ENCODE results near the gene LEKR1.
"Not testable (repeated sequence)": the region's sequence is repeated elsewhere in the genome, so short reads cannot be mapped to it uniquely, and the experiment has no call there.

The LEKR1 gene

DNA sequence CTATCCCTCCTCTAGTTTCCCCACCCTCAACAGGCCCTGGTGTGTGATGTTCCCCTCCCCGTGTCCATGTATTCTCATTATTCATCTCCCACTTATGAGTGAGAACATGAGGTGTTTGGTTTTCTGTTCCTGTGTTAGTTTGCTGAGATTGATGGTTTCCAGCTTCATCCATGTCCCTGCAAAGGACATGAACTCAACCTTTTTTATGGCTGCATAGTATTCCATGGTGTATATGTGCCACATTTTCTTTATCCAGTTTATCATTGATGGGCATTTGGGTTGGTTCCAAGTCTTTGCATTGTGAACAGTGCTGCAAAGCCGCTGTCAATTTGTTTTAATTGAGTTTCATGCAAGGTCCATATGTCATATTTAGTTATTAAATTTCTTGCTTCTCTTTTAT lies 88.1 kb downstream of the LEKR1 start:
- H3K4me3 ChIP-seq (ENCODE audit: low read depth, low read length); H3K9me3 ChIP-seq (ENCODE audit: control insufficient read depth, insufficient read depth, low read depth, low read length); POLR2A ChIA-PET; H3K4me1 ChIP-seq (ENCODE audit: control insufficient read depth, insufficient read depth, low read length); H3K27ac ChIP-seq (ENCODE audit: extremely low read depth, low read depth, low read length); H3K36me3 ChIP-seq (ENCODE audit: control insufficient read depth in 2 of 2, insufficient read depth in 1 of 2, low read length in 2 of 2); CTCF ChIA-PET: not testable (repeated sequence)
- TF ChIP-seq, protein P1, sequence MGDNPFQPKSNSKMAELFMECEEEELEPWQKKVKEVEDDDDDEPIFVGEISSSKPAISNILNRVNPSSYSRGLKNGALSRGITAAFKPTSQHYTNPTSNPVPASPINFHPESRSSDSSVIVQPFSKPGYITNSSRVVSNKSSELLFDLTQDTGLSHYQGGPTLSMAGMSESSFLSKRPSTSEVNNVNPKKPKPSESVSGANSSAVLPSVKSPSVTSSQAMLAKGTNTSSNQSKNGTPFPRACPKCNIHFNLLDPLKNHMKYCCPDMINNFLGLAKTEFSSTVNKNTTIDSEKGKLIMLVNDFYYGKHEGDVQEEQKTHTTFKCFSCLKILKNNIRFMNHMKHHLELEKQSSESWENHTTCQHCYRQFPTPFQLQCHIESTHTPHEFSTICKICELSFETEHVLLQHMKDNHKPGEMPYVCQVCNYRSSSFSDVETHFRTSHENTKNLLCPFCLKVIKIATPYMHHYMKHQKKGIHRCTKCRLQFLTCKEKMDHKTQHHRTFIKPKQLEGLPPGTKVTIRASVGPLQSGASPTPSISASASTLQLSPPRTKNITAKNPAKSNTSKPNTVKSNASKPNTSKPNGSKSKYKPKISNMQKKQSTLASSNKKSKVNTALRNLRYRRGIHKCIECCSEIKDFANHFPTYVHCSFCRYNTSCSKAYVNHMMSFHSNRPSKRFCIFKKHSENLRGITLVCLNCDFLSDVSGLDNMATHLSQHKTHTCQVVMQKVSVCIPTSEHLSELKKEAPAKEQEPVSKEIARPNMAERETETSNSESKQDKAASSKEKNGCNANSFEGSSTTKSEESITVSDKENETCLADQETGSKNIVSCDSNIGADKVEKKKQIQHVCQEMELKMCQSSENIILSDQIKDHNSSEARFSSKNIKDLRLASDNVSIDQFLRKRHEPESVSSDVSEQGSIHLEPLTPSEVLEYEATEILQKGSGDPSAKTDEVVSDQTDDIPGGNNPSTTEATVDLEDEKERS (tag by site-specific recombination; IDR thresholded peaks at IDR 0.05): 0 out of 2 replicates have a peak, but pooled peaks have one; percentile 19
- peak; percentile 73 for TF ChIP-seq ZNF146 (tag by site-specific recombination; IDR thresholded peaks at IDR 0.05)
- TF ChIP-seq, protein P2, sequence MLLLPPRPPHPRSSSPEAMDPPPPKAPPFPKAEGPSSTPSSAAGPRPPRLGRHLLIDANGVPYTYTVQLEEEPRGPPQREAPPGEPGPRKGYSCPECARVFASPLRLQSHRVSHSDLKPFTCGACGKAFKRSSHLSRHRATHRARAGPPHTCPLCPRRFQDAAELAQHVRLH (tag by site-specific recombination; IDR thresholded peaks at IDR 0.05): peak; percentile 79; the same call in 1 of the 2 replicates

DNA sequence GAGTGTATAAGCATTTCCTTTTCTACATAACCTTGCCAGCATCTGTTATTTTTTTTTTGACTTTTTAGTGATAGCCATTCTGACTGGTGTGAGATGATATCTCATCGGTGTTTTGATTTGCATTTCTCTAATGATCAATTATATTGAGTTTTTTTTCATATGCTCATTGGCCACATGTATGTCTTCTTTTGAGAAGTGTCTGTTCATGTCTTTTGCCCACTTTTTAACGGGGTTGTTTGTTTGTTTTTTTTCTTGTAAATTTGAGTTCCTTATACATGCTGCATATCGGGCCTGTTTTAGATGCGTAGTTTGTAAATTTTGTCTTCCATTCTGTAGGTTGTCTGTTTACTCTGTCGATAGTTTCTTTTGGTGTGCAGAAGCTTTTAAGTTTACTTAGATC lies 89.2 kb downstream of the LEKR1 start:
- ChIA-PET POLR2A (no interaction called here), CTCF (no interaction called here)
- no peaks in the 10 kb centered on the region for H3K36me3 ChIP-seq (ENCODE audit: control insufficient read depth in 2 of 2, insufficient read depth in 1 of 2, low read length in 2 of 2)
- H3K9me3 ChIP-seq (ENCODE audit: control insufficient read depth, insufficient read depth, low read depth, low read length): no peaks in the 10 kb centered on the region
- no peak for TF ChIP-seq ZNF658 (tag by site-specific recombination; IDR thresholded peaks at IDR 0.05)
- no peak for TF ChIP-seq ZNF239 (tag by site-specific recombination; IDR thresholded peaks at IDR 0.05)
- no peak for TF ChIP-seq ZNF626 (tag by site-specific recombination; IDR thresholded peaks at IDR 0.05)
- TF ChIP-seq ZNF184 (tag by site-specific recombination; IDR thresholded peaks at IDR 0.05): no peak
- no peak for TF ChIP-seq ZNF830 (tag by site-specific recombination; IDR thresholded peaks at IDR 0.05; ENCODE audit: low read depth)
- TF ChIP-seq HOXD13 (CRISPR knock-in tag; IDR thresholded peaks at IDR 0.05; ENCODE audit: borderline replicate concordance): no peak
- TF ChIP-seq, protein P3, sequence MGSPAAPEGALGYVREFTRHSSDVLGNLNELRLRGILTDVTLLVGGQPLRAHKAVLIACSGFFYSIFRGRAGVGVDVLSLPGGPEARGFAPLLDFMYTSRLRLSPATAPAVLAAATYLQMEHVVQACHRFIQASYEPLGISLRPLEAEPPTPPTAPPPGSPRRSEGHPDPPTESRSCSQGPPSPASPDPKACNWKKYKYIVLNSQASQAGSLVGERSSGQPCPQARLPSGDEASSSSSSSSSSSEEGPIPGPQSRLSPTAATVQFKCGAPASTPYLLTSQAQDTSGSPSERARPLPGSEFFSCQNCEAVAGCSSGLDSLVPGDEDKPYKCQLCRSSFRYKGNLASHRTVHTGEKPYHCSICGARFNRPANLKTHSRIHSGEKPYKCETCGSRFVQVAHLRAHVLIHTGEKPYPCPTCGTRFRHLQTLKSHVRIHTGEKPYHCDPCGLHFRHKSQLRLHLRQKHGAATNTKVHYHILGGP (tag by site-specific recombination; IDR thresholded peaks at IDR 0.05): no peak
- TF ChIP-seq ZNF350 (tag by site-specific recombination; IDR thresholded peaks at IDR 0.05): no peak
- TF ChIP-seq, protein P4, sequence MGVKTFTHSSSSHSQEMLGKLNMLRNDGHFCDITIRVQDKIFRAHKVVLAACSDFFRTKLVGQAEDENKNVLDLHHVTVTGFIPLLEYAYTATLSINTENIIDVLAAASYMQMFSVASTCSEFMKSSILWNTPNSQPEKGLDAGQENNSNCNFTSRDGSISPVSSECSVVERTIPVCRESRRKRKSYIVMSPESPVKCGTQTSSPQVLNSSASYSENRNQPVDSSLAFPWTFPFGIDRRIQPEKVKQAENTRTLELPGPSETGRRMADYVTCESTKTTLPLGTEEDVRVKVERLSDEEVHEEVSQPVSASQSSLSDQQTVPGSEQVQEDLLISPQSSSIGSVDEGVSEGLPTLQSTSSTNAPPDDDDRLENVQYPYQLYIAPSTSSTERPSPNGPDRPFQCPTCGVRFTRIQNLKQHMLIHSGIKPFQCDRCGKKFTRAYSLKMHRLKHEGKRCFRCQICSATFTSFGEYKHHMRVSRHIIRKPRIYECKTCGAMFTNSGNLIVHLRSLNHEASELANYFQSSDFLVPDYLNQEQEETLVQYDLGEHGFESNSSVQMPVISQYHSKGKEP (tag by site-specific recombination; IDR thresholded peaks at IDR 0.05): no peak
- no peak for TF ChIP-seq ZNF366 (tag by site-specific recombination; conservative IDR thresholded peaks at IDR 0.05)
- no peak for TF ChIP-seq ZIC2 (tag by site-specific recombination; IDR thresholded peaks at IDR 0.05)
- TF ChIP-seq ZNF391 (tag by site-specific recombination; IDR thresholded peaks at IDR 0.05; ENCODE audit: borderline replicate concordance, low read depth): no peak
- TF ChIP-seq ZBTB7A (tag by site-specific recombination; IDR thresholded peaks at IDR 0.05; ENCODE audit: low read depth): no peak
- TF ChIP-seq, protein P5, sequence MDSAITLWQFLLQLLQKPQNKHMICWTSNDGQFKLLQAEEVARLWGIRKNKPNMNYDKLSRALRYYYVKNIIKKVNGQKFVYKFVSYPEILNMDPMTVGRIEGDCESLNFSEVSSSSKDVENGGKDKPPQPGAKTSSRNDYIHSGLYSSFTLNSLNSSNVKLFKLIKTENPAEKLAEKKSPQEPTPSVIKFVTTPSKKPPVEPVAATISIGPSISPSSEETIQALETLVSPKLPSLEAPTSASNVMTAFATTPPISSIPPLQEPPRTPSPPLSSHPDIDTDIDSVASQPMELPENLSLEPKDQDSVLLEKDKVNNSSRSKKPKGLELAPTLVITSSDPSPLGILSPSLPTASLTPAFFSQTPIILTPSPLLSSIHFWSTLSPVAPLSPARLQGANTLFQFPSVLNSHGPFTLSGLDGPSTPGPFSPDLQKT (IDR thresholded peaks at IDR 0.05; ENCODE audit: borderline replicate concordance, low read depth, low read length): no peak
- no peak for TF ChIP-seq HOXC10 (CRISPR knock-in tag; IDR thresholded peaks at IDR 0.05)
- TF ChIP-seq ZNF10 (tag by site-specific recombination; IDR thresholded peaks at IDR 0.05): no peak
- no peak for TF ChIP-seq ZNF843 (tag by site-specific recombination; IDR thresholded peaks at IDR 0.05)
- TF ChIP-seq SETDB1 (IDR thresholded peaks at IDR 0.05; ENCODE audit: insufficient read length, low read length): no peak
- TF ChIP-seq ZNF501 (tag by site-specific recombination; IDR thresholded peaks at IDR 0.05): no peak
- TF ChIP-seq SALL2 (tag by site-specific recombination; IDR thresholded peaks at IDR 0.05; ENCODE audit: borderline replicate concordance): no peak
- no peaks in the 10 kb centered on the region for H3K4me1 ChIP-seq (ENCODE audit: control insufficient read depth, insufficient read depth, low read length)
- H3K27ac ChIP-seq (ENCODE audit: extremely low read depth, low read depth, low read length): no peak overlapping the region
- no peak overlapping the region for H3K4me3 ChIP-seq (ENCODE audit: low read depth, low read length)
